ENCODE data around the gene ZNF90.

DNA sequence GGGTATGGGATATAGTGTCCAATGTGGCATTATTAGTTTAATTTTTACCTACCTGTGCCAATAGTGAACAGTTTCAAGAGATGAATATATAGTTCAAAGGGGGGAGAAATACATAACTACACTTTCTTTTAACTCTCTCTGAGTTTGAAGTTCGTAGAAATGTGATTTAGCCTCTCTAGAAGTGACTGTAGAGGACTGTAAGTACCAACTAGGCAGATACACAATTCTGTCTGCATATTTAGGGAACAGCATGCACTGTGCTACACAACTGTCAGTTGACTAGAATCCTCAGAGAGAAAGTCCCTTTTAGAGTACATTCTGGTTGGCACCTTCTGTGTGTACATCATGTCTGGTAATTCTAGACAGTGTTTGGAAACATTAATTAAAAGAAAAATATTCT is 17.5 kb upstream of the ZNF90 start:
- TF ChIP-seq, protein P1, sequence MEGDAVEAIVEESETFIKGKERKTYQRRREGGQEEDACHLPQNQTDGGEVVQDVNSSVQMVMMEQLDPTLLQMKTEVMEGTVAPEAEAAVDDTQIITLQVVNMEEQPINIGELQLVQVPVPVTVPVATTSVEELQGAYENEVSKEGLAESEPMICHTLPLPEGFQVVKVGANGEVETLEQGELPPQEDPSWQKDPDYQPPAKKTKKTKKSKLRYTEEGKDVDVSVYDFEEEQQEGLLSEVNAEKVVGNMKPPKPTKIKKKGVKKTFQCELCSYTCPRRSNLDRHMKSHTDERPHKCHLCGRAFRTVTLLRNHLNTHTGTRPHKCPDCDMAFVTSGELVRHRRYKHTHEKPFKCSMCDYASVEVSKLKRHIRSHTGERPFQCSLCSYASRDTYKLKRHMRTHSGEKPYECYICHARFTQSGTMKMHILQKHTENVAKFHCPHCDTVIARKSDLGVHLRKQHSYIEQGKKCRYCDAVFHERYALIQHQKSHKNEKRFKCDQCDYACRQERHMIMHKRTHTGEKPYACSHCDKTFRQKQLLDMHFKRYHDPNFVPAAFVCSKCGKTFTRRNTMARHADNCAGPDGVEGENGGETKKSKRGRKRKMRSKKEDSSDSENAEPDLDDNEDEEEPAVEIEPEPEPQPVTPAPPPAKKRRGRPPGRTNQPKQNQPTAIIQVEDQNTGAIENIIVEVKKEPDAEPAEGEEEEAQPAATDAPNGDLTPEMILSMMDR (conservative IDR thresholded peaks at IDR 0.05; ENCODE audit: low read depth, low read length), result no peak
- TF ChIP-seq EZH2 (IDR thresholded peaks at IDR 0.05; ENCODE audit: borderline replicate concordance, low read depth, low read length, poor library complexity, severe bottlenecking), result no peak

Measured in A673 (cell line).